ENCODE results near the gene BSG.

BSG gene

GRCh38 chr19:591099-591958 lies 18.9 kb downstream of the BSG start:
- no peaks in the 10 kb centered on the region for H3K36me3 ChIP-seq (ENCODE audit: insufficient read depth, low read length)
- H3K9me2 ChIP-seq (replicated peaks; ENCODE audit: low read depth, low read length): no peaks in the 10 kb centered on the region
- H3K4me1 ChIP-seq (ENCODE audit: insufficient read depth, low read length, poor library complexity, severe bottlenecking): peaks cover 6% of the 10 kb centered on the region
- H2AFZ ChIP-seq (ENCODE audit: low read length): no peak overlapping the region
- no peak overlapping the region for H3K9ac ChIP-seq (ENCODE audit: low read depth, low read length, poor library complexity, severe bottlenecking)
- no peaks in the 10 kb centered on the region for H3F3A ChIP-seq (ENCODE audit: low read depth)
- no peak overlapping the region for H3K4me3 ChIP-seq (ENCODE audit: low read length, poor library complexity, severe bottlenecking)
- H3K79me2 ChIP-seq (ENCODE audit: insufficient read depth, low read length): no peaks in the 10 kb centered on the region
- TF ChIP-seq CTCF (conservative IDR thresholded peaks at IDR 0.05; ENCODE audit: low read length) (no peak), EZH2phosphoT487 (IDR thresholded peaks at IDR 0.05; ENCODE audit: borderline replicate concordance) (no peak)
- no peaks in the 10 kb centered on the region for H3K27me3 ChIP-seq (ENCODE audit: insufficient read depth, low read length, poor library complexity, severe bottlenecking)
- H4K20me1 ChIP-seq (ENCODE audit: insufficient read depth, low read length, poor library complexity, severe bottlenecking): no peaks in the 10 kb centered on the region
- no peaks in the 10 kb centered on the region for H3K9me3 ChIP-seq (ENCODE audit: insufficient read depth, low read depth, low read length)
- no peak overlapping the region for H3K4me2 ChIP-seq (ENCODE audit: low read depth, low read length, poor library complexity, severe bottlenecking)

- no peaks in the 10 kb centered on the region for H4K20me1 ChIP-seq (ENCODE audit: insufficient read depth, low read length, poor library complexity, severe bottlenecking)
- H2AFZ ChIP-seq (ENCODE audit: low read length): no peak overlapping the region
- H3K79me2 ChIP-seq (ENCODE audit: insufficient read depth, low read length): no peaks in the 10 kb centered on the region
- no peak overlapping the region for H3K4me2 ChIP-seq (ENCODE audit: low read depth, low read length, poor library complexity, severe bottlenecking)
- H3F3A ChIP-seq (ENCODE audit: low read depth): no peaks in the 10 kb centered on the region
- no peak overlapping the region for H3K9ac ChIP-seq (ENCODE audit: low read depth, low read length, poor library complexity, severe bottlenecking)
- H3K4me3 ChIP-seq (ENCODE audit: low read length, poor library complexity, severe bottlenecking): no peak overlapping the region
- no peaks in the 10 kb centered on the region for H3K36me3 ChIP-seq (ENCODE audit: insufficient read depth, low read length)
- no peaks in the 10 kb centered on the region for H3K27me3 ChIP-seq (ENCODE audit: insufficient read depth, low read length, poor library complexity, severe bottlenecking)
- H3K4me1 ChIP-seq (ENCODE audit: insufficient read depth, low read length, poor library complexity, severe bottlenecking): peaks cover 6% of the 10 kb centered on the region
- H3K9me2 ChIP-seq (replicated peaks; ENCODE audit: low read depth, low read length): no peaks in the 10 kb centered on the region
- no peaks in the 10 kb centered on the region for H3K9me3 ChIP-seq (ENCODE audit: insufficient read depth, low read depth, low read length)
- TF ChIP-seq EZH2phosphoT487 (IDR thresholded peaks at IDR 0.05; ENCODE audit: borderline replicate concordance) (no peak), CTCF (conservative IDR thresholded peaks at IDR 0.05; ENCODE audit: low read length) (no peak)
Measured at GRCh38 chr19:592101-592500, 19.7 kb downstream of the BSG start.

GRCh38 chr19:593055-593454 lies 20.7 kb downstream of the BSG start:
- TF ChIP-seq CTCF (conservative IDR thresholded peaks at IDR 0.05; ENCODE audit: low read length) (no peak), EZH2phosphoT487 (IDR thresholded peaks at IDR 0.05; ENCODE audit: borderline replicate concordance) (no peak)
- Histone ChIP-seq H3F3A (ENCODE audit: low read depth) (no peaks in the 10 kb centered on the region), H4K20me1 (ENCODE audit: insufficient read depth, low read length, poor library complexity, severe bottlenecking) (no peaks in the 10 kb centered on the region), H3K9ac (ENCODE audit: low read depth, low read length, poor library complexity, severe bottlenecking) (no peak overlapping the region), H3K9me3 (ENCODE audit: insufficient read depth, low read depth, low read length) (no peaks in the 10 kb centered on the region), H3K4me1 (ENCODE audit: insufficient read depth, low read length, poor library complexity, severe bottlenecking) (peaks cover 6% of the 10 kb centered on the region), H3K4me2 (ENCODE audit: low read depth, low read length, poor library complexity, severe bottlenecking) (no peak overlapping the region), H3K9me2 (replicated peaks; ENCODE audit: low read depth, low read length) (no peaks in the 10 kb centered on the region), H3K79me2 (ENCODE audit: insufficient read depth, low read length) (no peaks in the 10 kb centered on the region), H3K27me3 (ENCODE audit: insufficient read depth, low read length, poor library complexity, severe bottlenecking) (no peaks in the 10 kb centered on the region), H2AFZ (ENCODE audit: low read length) (no peak overlapping the region), H3K4me3 (ENCODE audit: low read length, poor library complexity, severe bottlenecking) (no peak overlapping the region), H3K36me3 (ENCODE audit: insufficient read depth, low read length) (no peaks in the 10 kb centered on the region)

Measured in Loucy (cell line).